Gastrocnemius medialis (tissue), 4 donors: ENCODE data around the gene TCEA2.

Experiments used
- CTCF ChIP-seq, 5 experiments: fragments of 450-650 bp in 3 of 5; fragments of 200-600 bp in 2 of 5; sonication (generic) in 2 of 5; IDR thresholded peaks in 4 of 5; conservative IDR thresholded peaks in 1 of 5; 1 replicate in 4 of 5; 2 replicates in 1 of 5; pipeline ENCODE4 v1.5.1; 2016 to 2019; ENCODE audit warnings: antibody characterized with exemption in 5 of 5, mild to moderate bottlenecking in 3 of 5, moderate library complexity in 3 of 5
- POLR2A ChIP-seq, 2 donors: fragments of 450-650 bp; IDR thresholded peaks; one replicate each; pipeline ENCODE4 v1.6.1; 2017; ENCODE audit warnings: antibody characterized with exemption in 2 of 2, mild to moderate bottlenecking in 2 of 2, moderate library complexity in 2 of 2

GRCh38 chr20:64083378-64083803, 20.4 kb downstream of the TCEA2 start:
- TF ChIP-seq CTCF (IDR thresholded peaks at IDR 0.05 in 4 of 5, conservative IDR thresholded peaks at IDR 0.05 in 1 of 5) (peak in 4 of 5 experiments; percentile 37 to 60 (median 59)), POLR2A (IDR thresholded peaks at IDR 0.05) (no peak)
